ENCODE data around the gene TRPV3.
"Not testable (repeated sequence)": the region's sequence is repeated elsewhere in the genome, so short reads cannot be mapped to it uniquely, and the experiment has no call there.

Gene TRPV3

DNA sequence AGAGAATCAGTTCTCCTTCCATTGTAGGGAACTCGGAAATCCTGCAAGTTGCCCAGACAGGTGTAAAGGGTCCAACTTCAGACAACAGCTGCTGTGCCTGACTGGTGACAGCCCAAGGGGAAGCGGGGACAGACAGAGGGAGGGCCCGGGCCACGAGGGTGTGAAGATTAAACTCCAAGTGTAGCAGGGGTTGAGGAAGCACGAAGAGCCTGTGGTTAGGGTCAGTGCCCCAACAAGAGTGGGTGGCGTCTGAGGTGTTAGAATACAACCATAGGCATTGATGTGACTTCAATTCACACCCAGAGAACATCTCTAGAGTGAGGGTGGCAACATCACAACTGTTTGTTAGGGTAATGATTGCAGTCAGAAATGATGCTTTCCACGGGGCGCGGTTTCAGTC lies 42.7 kb downstream of the TRPV3 start:
- DNase-seq, result no peak

DNA sequence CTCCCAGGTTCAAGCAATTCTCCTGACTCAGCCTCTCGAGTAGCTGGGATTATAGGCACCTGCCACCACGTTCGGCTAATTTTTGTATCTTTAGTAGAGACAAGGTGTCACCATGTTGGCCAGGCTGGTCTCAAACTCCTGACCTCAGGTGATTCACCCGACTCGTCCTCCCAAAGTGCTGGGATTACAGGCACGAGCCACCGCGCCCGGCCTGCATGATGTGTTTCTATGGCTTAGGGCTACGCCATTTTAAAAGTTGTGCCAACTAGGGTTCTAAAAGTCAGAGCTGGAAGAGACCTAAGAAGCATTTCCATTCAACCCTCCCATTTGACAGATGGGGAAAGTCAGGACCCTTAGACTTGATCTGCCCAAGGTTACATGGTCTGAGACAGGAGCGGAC lies 43.4 kb downstream of the TRPV3 start:
- not testable (repeated sequence) for DNase-seq

DNA sequence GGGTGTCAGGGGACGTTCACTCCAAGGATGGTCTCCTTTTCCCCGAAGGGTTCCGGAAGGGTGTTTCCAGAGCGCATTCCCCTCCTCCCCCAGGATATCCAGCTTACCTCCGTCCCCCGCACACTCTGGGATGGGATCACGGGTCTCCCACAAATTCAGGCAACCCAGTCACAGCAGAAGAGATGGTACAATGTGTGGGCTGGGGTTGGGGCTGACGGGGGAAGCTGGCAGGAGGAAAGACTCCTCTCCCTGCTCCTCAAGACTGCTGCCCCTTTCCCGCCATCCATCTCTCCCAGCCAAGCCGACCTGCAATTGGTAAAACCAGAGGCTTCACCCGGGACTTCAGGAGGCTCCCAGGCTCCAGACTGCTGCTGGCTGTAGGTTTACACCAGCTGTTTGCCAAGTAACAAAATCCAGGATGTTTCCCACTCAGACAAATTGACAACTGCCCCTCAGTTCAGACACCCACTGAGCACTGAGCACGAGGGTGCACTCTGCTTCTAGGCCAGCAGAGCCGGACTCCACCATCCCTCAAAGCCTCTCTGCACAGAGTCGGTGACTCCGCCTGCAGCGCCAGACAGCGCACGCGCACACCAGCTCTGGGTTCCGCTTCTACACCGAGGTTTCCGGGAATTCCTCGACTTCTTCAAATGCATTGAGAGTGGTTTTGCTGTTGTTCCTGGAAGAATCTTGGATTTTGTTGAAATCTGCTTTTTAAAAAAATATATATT lies 44.1 kb downstream of the TRPV3 start:
- no peak for DNase-seq

DNA sequence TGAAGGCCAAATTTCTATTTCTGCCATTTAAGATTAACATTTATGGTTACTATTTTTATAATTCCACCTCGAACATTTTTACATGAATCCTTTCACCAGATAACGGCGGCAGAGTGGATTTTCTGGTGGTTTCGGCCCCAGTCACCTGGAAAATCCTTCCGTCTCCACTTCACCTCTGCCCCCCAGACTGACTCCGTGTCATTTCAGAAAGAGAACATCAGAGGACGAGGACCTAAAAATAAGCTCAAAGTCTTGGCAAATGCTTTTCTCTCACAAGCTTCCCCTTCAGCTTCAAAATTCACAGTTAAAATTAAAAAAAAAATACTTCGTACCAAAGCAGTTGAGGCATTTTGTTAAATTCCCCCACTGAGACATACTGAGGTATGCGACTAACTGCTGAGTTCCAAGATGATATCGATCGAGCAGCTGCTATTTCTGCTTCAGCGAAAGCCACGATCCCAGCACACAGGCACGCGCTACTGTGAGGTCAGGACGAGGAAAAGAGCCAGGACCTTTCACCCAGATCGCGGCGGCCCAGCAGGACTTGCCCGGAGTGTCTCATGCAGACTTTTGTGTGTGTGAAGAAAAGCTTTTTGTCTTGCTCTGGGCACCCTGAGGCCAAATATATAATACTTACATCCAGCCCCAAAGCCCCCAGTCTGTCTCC lies 45.0 kb downstream of the TRPV3 start:
- peak; percentile 64 for DNase-seq

DNA sequence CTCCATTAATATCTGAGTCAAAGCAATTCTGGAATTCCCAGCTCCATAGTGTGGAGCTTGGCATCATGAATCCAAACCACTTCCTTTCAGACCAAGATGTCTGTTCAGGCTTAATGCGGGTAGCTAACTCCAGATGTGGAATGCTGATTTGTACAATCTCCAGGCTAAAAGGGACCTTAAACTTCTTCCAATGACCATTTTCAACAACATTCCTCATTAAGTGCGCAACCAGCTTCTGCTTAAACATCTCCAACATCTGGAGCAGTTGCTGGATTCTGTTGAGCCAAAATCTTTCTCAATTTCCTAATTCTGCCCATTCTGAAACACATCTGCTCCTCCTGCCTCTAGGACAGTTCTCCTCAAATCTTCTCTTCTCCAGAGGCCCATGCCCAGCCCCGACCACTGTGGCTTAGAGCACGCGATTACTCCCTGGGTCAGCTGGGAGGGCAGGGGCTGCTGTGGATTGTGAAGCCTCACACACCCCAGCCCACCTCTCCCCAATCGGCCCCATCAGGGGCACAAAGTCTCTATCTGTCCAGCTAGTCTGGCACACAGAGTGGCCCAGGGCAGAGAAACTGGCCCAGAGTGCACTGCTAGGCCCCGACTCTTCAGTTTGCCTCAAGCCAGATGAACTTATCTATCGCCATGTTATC lies 45.6 kb downstream of the TRPV3 start:
- peak; percentile 21 for DNase-seq

DNA sequence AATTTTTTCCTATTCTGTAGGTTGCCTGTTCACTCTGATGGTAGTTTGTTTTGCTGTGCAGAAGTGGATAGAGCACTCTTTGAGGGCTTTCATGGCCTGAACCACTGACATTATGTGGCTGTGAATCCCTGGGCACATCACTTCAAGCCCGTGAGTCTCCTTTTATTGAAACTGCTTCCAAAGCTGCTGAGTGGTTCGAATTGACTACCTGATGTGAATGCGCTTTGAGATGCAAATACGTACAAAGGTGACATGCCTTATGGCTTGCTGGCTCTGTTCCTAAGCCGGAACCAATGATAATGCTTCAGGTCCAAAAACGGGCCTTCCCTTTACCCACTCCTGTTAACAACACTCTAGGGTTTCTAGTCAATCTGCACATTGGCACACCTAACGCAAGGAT lies 47.5 kb downstream of the TRPV3 start:
- DNase-seq, result no peak

DNA sequence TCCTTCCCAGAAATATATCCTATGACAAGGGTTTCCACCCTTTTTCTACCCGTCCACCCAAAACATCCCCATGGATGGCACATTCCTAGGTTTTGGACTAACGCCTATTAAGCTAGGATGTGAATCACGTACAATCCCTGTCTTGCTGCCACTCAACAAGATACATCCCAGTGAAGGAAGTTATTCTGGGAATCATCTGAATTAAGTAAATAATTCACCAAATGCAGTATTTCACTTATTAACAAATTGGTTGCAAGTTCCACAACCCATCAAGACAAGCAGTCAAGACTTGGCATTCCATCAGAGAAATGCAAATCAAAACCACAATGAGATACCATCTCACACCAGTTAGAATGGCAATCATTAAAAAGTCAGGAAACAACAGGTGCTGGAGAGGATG lies 49.7 kb downstream of the TRPV3 start:
- no peak for DNase-seq

DNA sequence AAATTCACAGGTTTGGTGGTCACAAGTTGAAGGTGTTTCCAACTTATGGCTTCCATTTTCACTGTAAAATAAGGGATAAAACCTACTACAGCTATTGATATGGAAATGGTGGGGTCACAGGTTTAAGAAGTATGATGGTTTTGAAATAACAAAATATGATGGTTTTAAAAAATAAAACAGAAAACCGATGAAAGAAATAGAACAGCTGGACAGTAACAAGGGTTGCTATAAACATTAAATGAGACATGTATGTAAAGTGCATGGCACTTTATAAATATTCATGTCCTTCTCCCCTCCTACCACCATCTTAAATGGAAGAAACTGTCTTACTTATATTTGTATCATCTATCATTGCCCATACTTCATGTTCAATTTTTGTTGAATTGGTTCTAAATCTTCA lies 50.5 kb downstream of the TRPV3 start:
- DNase-seq, result no peak

DNA sequence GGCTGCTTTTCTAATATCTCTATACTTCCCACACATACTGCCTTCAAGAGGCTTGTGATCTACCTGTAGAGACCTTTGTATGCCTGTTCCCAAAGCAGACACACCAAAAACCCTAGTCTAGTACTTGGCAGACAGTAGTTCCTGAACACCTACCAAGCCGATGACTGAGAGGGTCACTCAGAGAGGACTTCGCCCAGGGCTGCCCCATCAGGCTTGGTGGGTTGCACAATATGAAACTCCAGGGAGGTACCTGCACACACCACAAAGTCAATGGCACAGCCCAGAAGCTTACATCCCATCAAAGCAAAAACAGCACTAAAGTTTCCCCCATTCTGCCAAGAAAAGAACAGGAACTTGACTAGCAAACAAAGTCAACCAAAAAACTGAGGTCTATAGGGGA lies 51.6 kb downstream of the TRPV3 start:
- no peak for DNase-seq

DNA sequence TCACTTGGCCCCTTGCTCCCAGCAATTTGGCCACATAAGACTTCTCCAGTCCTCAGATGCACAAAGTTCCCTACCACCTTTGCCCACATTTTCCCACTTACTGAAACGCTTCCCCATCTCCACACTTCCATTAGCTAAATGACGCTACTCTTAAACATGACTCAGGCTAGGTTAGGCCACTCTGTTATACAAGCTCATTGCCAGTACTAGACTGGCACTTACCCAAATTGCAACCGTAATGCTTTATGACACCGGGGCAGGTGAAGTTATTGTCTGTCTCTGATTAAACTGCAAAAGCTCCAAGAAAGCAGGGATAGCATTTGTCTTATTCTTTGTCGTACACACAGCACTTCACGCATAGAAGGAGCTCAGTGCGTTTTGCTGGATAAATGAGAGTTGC lies 52.6 kb downstream of the TRPV3 start:
- no peak for DNase-seq

DNA sequence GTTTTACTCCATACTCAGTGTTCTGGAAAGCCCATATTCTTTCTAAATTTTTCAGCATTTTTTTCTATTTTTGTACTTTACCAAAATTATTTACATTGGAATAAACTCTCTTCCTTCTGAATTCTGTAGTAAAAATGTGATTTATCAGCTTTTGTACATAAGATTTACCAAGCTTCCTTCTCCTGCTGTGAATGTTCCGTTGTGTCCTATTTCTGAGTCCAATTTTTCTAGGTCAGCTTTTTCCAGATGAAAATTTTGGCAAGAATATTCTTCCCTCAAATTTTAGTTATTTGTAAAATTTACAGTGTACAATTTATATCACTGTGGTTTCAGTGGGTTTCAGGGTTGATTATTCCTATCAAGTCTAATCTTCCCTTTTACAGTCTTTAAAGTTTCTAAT lies 54.3 kb downstream of the TRPV3 start:
- no peak for DNase-seq

DNA sequence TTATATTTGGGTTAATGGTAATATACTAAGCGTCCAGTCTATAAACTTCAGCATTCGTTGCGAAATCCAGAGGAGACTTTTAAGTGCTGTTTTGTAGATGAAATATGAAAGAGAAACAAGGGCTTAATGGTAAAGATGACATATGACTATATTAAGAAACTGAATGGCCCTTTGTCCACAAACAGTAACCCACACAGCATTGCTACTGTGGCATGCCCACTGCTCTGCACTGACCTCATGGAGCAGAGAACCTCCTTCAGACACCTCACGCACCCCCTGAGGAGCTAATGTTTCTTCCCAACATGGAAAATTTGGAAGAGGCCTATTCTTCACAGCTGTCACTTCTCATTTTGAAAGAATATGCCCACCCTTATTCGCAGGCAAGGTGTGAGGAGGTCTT lies 55.1 kb downstream of the TRPV3 start:
- DNase-seq, result no peak

DNA sequence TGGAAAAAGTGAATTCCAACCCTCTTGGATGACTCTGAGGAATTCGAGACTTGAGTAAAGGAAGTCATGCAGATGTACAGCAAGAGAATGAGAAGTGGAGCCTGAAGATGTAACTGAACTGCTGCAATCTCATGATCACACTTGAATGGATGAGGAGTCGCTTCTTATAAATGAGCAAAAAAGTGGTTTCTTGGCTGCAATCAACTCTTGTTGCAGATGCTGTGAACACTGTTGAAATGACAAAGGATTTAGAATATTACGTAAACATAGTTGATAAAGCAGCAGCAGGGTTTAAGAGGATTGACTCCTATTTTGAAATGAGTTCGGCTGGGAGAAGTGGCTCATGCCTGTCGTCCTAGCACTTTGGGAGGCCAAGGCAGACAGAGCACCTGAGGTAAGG lies 56.3 kb downstream of the TRPV3 start:
- DNase-seq, result no peak

DNA sequence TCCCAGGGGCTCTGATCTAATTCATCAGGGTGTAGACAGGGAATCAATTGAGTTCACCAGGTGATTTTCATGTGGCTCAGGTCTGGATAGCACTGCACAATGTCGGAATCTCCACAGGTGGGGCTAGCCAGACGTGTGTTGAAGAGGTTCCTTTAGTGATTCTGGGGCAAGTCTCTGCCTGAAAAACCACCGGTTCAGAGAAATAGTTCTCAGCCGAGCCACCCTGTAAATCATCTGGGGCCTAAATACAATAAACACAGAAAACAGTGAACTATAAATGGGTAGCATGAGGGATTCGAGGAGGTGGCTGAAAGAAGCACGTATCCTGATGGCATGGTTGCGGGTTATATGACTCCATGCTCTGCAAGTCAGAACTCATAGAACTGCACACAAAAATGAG lies 60.5 kb downstream of the TRPV3 start:
- no peak for DNase-seq

DNA sequence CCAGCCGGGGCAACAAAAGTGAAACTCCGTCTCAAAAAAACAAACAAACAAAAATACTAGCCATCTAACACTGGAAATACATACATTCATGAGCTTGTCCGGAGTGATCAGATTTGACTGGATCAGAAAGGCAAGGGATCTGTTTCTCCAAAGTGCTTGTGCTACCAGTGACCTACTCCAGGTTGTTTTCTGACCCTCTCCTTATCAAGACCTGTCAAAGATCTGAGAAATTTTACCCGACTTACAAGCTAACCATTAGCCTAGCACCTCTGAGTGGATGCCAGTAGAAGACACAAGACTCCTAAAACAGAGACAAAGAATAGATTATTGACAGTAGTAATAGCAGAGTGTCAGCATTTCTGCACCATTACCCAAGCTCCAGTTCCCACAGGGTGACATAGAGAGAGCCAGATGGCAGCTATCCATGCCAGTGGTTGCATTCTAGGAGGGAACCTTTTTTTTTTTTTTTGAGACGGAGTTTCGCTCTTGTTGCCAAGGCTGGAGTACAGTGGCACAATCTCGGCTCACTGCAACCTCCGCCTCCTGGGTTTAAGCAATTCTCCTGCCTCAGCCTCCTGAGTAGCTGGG lies 72.0 kb downstream of the TRPV3 start:
- no peak for DNase-seq

DNA sequence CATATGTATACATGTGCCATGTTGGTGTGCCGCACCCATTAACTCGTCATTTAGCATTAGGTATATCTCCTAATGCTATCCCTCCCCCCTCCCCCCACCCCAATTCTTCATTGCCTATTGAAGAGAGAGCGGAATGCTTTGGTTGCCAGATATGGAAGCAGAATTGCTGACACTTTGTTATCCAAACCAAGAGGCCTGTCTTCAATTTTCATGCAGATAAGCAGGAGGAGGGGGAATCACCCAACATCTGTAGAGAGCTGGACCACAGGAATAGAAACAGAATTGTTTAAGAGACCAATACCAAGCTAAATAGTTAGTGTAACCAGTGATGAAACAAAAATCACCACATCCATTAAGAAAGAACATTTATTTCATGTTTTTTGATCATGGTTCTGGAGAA lies 74.8 kb downstream of the TRPV3 start:
- no peak for DNase-seq

DNA sequence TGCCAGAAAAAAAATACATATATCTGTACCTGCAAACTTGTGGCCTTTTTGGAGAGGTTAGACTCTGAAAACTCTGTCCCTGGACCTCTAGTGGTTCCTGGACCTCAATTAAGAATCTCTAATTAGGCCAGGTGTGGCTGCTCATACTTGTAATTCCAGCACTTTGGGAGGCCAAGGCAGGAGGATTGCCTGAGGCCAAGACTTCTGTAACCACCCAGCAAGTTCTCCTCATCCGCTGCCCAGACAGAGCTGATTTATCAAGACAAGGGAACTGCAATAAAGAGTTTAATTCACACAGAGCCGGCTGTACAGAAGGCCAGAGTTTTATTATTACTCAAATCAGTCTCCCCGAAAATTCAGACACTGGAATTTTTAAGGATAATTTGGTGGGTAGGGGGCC lies 77.6 kb downstream of the TRPV3 start:
- DNase-seq, result no peak

DNA sequence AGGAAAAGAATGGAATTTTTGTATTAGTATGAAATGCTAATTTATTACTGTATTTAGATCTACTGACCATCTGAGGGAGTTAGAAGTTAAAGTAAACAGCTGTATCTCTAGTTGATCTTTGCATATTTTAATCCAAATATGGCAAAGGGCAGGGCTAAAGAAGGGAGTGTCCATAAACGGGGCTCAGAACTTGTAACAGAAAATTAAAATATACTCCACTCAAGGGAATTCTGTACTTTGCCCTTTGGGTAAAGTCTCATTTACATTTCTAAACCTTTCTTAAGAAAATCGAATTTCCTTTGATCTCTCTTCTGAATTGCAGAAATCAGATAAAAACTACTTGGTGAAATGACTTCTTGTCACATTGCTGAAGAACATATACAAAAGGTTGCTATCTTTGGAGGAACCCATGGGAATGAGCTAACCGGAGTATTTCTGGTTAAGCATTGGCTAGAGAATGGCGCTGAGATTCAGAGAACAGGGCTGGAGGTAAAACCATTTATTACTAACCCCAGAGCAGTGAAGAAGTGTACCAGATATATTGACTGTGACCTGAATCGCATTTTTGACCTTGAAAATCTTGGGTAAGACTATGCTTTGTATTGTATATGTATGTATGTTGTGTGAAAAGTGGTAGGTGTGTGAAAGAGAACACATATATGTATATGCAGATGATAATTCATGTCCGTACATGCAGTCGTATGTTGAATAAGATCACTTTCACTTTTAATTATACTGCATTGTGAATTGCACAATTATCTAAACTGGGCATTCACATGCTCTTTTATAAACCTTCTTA lies 81.6 kb downstream of the TRPV3 start, which contains the start of gene ASPA:
TSS of gene ASPA (plus strand) at position 186 of the 799 bp plus-strand sequence. CDS start at position 349, 163 bp downstream.
- DNase-seq, result no peak

DNA sequence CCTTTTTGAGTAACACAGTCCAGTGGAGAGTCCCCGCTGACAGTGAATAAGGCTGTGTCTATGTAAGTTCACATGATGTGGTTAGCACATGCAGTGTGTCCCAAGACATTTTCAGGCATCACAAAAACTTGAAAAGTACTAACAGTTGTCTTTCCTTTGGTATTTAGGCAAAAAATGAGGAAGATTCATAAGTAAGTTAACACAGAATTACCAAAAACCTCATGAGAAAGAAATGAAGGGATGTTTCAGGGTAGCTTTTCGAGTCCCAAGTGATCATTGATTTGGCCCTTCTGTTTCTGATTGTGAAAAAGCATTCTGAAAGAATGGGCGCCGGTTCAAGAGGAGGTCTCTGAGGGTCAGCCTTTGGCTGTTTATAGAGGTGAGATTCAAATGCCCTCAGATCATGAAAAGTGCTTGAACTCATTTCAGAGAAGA lies 82.3 kb downstream of the TRPV3 start:
- DNase-seq, result no peak

DNA sequence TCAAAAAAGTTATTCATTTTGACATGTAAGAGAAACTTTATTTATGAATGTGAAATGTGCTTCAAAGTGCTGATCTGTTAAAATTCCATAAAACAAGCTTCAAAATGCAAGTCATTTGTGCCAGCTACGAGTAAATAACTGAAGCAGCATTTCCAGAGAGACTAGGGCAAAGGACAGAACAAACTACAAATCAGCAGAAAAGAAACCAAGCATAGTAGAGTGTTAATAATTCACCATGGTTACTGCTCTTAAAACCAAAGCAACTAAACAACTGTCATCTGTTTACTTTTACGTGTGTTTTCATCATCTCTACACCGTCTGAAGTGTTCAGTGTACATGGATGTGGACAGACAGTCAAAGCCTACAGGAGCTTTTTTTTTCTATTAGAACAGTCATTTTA lies 83.4 kb downstream of the TRPV3 start:
- DNase-seq, result no peak

DNA sequence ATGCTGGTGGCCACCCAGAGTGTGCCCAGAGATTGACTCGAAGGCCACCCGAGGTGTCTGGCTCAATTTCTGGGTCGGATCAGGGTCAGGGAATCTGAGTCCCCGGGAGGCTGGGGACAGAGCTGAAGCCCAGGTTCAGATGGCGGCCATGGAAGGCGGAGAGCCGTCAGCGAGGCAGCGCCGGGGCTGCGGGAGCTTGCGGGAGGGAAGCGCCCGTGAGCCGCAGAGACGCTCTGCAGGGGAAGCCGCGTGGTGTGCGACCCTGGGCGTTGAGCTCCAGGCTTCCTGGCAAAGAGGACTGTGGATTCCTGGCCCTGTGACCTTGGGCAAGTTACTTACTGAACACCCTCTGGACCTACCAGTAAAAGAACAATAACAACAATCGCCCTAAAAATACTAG lies 85.5 kb downstream of the TRPV3 start:
- no peak for DNase-seq

DNA sequence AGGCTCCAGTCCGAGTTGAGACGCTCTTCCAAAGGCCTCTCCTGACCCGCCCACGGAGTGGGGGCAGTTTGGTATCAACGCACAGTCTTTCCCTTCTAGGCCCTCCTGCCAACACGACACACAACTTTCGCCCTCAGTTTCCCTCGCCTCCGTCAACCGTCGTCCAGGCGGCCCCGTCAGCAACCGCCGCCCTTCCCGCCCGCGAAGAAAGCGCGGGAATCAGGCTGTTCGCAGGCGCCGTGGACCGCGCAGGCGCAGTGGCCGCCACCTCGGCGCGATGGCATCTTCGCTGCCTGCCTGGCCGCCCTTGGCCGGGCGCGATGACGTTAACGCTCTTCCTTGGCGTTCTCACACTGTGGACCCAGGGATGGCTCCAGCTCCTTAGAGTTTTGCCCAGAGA lies 86.0 kb downstream of the TRPV3 start, which contains the start of gene SPATA22:
TSS of gene SPATA22 (minus strand) at position 221 of the 400 bp plus-strand sequence. CDS start 2,494 bp downstream, outside the sequence.
- no peak for DNase-seq

DNA sequence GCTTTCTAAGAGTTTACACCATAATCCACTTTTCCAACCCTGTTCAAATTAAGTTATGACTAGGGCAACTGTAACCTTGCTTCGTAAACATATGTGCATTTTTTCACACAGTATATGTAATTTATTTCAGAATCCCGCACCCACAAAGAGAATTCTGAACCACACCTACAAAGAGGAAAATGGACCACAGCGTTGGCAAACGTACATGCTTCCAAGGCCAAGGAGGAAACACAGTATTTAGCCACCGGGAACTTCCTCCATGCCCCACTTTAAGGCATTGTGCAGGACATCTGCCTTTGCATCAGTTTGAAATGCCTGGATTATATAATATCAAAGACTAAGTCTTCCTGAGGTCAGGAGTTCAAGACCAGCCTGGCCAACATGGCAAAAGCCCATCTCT lies 88.1 kb downstream of the TRPV3 start:
- DNase-seq, result no peak
